GM18508 (cell line): ENCODE results near the gene PARD3.
"Not testable (repeated sequence)": the region's sequence is repeated elsewhere in the genome, so short reads cannot be mapped to it uniquely, and the experiment has no call there.

Experiments
- ATAC-seq: cut with Tn5 transposase; IDR thresholded peaks from one replicate; pipeline ENCODE4 v1.9.1; 2021; ENCODE audit warnings: moderate number of reproducible peaks; ENCODE audit not compliant: insufficient read depth, unreplicated experiment

The PARD3 gene

DNA sequence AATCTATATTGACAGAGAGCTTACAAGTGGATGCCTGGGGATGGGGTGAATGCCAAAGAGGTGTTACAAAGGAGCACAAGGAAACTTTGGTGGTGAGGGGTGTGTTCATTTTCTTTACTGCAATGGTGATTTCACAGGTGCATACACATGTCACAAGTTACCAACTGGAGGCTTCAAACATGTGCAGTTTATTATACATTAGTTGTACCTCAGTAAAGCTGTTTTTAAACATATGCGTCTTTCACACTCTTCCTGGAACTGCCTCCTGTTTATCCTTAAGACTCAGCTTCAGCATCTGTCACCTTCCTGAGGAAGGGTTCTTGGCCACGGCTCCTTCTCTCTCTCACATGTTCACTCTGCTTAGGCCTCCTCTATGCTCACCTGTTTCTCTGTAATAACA lies 731.5 kb downstream of the PARD3 start:
- ATAC-seq, result no peak

GRCh38 chr10:34081948-34082347 lies 733.1 kb downstream of the PARD3 start:
- no peak for ATAC-seq

GRCh38 chr10:34081347-34081743 lies 733.8 kb downstream of the PARD3 start:
- no peak for ATAC-seq

DNA sequence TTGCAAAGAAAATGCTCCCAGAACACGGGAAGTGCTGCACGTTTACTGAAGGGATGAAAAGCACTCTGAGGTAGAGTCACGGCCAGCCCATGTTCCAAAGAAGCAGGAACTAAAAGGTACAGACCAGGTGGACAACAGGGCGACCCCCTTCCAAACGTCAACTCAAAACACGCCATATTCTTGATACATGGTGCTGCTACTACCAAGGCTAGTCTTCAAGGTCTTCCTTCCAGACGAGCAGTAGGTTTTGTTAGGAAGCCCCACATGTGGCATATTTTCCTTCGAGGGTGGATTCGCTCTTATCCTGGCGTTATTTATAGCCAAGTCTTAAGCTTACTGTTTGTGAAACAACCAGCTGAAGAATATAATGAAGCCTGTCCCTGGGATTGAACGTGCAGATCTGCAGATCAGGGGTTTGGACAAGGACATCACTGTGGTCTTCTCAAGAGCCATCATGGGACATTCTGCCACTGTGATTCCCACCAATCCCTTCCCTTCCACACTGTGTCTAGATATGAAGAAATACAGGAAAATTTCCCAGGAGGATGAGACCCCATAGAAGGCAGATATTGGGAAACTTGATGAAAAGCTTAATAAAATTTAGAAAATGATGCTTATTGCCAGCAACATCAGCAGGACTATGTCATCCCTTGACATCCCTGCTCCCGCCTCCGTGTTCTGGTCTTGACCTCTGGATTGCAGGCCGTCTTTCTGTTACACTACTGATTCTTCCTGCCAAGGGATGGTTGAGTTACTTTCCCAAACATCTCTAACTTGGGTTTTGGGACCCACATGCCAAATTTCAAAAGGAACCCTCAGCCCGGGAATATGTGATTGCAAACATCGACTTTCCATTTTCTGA lies 734.4 kb downstream of the PARD3 start:
- no peak for ATAC-seq

GRCh38 chr10:34079702-34080484 lies 735.2 kb downstream of the PARD3 start:
- ATAC-seq, result no peak

- no peak for ATAC-seq
Measured at GRCh38 chr10:34078745-34079470, 736.2 kb downstream of the PARD3 start.

DNA sequence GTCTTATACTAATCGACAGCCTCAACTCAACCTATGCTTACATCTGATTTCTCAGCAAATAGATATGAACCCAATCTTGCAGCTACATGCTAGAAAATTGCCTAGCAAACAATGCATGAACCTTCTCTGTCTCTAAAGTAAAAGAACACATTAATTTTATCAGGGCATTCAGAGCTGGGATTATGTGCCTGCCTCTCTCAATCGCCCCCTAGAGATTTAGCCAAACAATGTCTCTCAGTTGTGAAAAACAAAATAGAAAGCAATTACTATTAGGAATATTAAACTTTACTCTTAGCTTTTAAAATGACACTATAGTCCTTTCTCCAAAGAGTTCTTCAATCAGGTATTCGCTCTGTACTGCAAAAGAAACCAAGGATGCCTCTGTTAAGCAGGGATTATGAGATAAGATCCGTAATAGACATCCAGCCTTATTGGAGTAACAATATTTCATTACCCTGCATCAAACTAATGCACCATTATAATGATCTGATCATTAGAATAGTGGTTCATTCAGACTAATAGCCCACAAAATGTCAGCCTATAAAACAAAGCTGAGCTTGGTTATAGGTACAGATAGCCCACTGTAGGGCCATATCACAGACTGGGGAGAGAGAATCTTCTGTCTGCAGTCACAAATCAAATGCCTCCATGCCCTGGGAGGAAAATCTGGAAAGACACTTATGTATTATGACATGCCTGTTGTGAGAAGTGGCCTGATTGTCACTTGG lies 736.9 kb downstream of the PARD3 start:
- ATAC-seq, result no peak

DNA sequence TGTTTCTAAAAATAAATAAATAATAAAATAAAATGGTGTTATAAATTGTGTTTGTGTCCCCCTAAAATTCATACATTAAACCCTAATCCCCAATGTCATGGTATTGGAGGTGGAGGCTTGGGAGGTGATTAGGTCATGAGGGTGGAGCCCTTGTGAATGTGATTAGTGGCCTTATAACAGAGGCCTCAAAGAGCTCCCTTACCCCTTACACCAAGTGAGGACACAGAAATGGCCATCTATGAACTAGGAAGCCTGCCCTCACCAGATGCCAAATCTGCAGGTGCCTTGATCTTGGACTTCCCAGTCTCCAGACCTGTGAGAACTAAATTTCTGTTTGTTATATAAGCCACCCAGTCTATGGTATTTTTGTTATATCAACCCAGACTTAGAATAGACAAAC lies 738.7 kb downstream of the PARD3 start:
- no peak for ATAC-seq

DNA sequence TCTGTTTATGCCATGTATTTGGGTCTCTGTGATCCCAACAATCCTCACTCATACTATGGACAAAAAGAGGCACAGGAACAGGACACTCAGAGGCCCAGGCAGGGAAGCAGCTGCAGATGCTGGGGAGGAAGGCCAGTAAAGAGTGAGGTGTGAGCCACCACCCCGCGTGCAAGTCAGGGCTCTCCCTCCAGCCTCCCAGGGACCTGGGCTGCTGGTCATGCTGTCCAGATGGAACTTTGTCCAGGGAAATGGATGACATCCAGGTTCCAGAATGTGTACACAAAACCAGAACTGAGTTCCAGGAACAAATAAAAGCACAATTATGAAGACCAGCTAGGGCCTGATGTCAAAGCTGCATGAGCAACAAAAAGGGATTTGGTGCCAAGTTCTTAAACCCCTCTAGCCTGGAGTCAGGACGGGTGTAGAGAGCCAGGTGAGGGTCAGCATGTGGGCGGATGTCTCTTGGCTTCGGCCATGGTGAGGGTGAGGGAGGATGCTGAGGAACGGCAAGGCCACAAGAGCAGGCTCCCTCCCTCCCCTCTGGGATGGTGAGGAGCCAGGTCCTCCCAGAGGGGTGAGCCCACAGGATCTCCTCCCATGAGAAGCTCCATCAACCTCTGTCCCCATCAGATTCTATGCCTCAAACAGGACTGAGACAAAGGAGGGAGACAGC lies 739.7 kb downstream of the PARD3 start:
- ATAC-seq, result no peak

DNA sequence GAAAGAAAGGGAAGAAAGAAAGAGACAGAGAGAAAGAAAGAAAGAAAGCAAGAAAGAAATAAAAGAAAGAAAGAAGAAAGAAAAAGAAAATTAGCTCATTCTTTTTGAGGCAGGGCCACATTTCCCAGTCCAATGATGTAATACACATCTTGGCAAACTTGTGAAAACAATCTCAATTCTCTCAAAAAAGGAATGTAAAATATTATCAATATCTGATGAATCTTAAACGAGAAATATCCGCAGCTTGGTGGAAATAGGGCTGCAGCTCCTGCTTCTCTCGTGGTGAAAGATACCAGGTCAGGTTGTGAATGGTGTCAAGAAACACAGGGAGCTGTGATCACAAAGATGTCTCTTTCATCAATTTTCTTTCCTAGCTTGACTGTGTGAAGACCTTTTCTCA lies 741.0 kb downstream of the PARD3 start:
- ATAC-seq, result no peak

DNA sequence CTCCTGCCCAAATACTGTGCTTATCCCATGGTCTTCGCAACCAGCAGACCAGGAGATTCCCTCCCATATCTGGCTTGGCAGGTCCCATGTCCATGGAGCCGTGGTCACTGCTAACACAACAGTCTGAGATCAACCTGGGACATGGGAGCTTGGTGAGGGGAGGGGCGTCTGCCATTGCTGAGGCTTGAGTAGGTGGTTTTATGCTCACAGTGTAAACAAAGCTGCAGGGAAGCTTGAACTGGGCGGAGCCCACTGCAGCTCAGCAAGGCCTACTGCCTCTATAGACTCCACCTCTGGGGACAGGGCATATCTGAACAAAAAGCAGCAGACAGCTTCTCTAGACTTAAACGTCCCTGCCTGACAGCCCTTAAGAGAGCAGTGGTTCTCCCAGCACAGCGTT lies 747.4 kb downstream of the PARD3 start:
- ATAC-seq, result not testable (repeated sequence)

DNA sequence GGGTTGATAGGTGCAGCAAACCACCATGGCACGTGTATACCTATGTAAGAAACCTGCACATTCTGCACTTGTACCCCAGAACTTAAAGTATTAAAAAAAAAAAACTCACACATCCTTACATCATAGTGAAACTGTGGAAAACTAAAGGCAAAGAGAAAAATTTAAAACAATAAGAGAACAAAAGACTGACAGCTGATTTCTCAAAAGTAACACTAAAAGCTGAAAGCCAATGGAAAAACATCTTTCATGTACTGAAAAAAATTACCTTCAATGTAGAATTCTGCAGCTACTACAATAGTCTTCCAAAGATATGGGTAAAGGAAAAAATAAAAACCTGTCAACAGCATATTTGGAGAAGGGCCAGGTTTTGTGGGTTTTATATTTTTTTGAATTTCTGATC lies 751.5 kb downstream of the PARD3 start:
- ATAC-seq, result no peak

GRCh38 chr10:34061841-34062240 lies 753.3 kb downstream of the PARD3 start:
- no peak for ATAC-seq
